ENCODE measurements around the gene TBX1. TPM values are rescaled to one million over a fixed set of nuclear protein-coding genes. Genes with fewer than 3 reads are reported as not detected.

TBX1 gene
- total RNA-seq, 2 experiments from 2014 or later: not detected

- no peak for DNase-seq
- no peaks in the 10 kb centered on the region for H3K9me3 Mint-ChIP-seq
- ChIA-PET CTCF (no interaction called here), POLR2A (no interaction called here)
- H3K27me3 Mint-ChIP-seq: no peaks in the 10 kb centered on the region
- H3K4me1 Mint-ChIP-seq: no peaks in the 10 kb centered on the region
- H3K36me3 Mint-ChIP-seq (ENCODE audit: low read depth): no peaks in the 10 kb centered on the region
- no peak overlapping the region for H3K27ac Mint-ChIP-seq
- H3K4me3 Mint-ChIP-seq: no peak overlapping the region
These were observed 35.6 kb downstream of the TBX1 start for GRCh38 chr22:19796160-19796559.

GRCh38 chr22:19797086-19798002 is 36.8 kb downstream of the TBX1 start:
- Mint-ChIP-seq H3K4me1 (no peaks in the 10 kb centered on the region), H3K9me3 (no peaks in the 10 kb centered on the region), H3K36me3 (ENCODE audit: low read depth) (no peaks in the 10 kb centered on the region), H3K27ac (no peak overlapping the region), H3K4me3 (no peak overlapping the region), H3K27me3 (no peaks in the 10 kb centered on the region)
- DNase-seq: no peak
- CTCF ChIA-PET: no interaction called here
- POLR2A ChIA-PET: no interaction called here

DNA sequence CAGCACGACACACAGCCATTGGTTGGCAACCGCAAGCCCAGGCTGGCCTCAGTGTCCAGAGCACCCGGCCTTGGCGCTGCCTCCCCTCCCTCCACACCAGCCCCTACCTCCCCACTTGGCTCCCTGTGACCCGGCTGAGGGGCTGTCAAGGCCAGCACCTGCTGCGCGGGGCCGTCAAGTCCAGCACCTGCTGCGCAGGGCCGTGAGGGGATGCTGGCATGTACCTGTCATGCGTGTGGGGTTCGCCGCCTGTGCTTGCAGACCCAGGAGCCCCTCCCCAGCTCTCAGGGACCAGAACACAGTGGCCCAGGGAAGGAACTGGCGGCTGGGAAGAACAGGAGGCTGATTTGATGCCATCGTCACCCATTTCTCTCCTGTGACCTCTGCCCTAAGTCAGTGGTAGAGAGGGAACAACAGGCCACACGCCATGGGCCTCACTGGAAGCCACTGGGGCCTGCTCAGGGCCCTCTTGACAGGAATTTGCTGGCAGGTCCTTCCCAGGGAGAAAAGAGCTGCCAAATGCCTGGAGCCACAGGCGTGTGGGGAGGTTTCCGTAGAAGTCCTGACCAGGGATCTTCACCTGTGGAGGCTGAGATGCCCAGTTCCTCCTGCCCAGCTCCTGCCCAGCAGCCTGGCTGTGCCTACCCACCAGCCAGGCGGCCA is 37.6 kb downstream of the TBX1 start:
- CTCF ChIA-PET: no interaction called here
- no peaks in the 10 kb centered on the region for H3K27me3 Mint-ChIP-seq
- no peak overlapping the region for H3K4me3 Mint-ChIP-seq
- H3K27ac Mint-ChIP-seq: no peak overlapping the region
- DNase-seq: no peak
- no peaks in the 10 kb centered on the region for H3K36me3 Mint-ChIP-seq (ENCODE audit: low read depth)
- H3K9me3 Mint-ChIP-seq: no peaks in the 10 kb centered on the region
- no peaks in the 10 kb centered on the region for H3K4me1 Mint-ChIP-seq
- POLR2A ChIA-PET: no interaction called here

DNA sequence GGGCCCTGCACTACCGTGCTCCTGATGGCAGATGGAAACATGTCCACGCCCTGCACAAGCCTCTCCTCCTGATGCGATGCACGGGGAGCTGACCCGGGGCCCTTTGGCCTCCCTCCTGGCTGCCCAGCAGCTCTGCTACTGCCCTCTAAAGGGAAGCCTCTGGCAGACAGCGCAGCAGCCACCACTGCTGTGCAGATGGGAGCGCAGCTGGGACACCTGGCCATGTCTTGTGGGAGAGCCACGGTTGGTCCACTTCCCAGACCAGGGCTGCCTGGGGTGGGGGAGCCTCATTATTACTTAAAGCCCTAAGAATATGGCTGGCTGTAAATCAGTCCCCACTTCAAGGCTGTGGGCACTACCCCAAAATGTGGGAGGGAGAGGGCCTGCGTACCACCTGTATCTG is 38.3 kb downstream of the TBX1 start:
- Mint-ChIP-seq H3K27me3 (no peaks in the 10 kb centered on the region), H3K4me3 (no peak overlapping the region), H3K36me3 (ENCODE audit: low read depth) (no peaks in the 10 kb centered on the region), H3K9me3 (no peaks in the 10 kb centered on the region), H3K27ac (no peak overlapping the region), H3K4me1 (no peaks in the 10 kb centered on the region)
- CTCF ChIA-PET: no interaction called here
- POLR2A ChIA-PET: no interaction called here
- no peak for DNase-seq

DNA sequence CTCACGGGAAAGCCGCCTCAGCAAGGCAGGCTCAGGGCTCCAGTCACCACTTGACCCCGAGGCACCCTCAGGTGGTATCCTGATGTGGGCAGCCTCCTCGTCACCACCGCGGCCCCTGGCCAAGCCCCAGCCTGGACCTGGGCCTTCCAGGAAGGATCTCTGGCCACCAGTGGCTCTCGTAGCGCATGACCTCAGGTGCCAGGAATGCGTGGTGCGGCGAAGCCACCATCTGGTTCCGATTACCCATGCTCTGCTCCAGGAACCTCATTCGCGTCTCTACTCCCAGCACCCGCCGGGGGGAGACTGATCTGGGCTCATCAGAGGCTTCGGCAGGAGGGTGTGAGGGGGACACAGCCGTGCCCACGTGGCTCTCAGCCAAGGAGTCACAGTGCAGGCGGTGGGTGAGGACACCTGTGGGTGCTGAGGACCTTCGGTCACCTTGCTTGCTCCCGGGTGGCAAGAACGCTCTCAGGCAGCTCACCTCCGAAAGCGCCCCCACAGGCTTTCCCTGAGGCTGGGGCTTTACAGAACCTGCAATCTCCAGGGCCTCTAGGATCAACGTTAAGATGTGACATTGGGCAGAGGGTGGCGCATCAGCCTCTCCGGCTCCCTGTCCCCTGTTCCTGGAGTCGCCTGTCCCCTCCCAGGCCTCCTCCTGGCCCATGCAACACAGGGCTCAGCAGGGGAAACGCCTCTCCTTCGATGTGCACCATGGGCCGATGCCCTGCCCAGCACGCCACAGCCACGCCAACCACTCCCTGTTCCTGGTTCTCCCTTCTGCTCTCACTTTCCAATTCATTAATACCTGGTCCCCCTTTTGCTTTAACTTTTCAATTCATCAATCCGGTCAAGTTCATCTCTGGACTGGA is 39.0 kb downstream of the TBX1 start:
- H3K27ac Mint-ChIP-seq: no peak overlapping the region
- CTCF ChIA-PET: no interaction called here
- no peaks in the 10 kb centered on the region for H3K36me3 Mint-ChIP-seq (ENCODE audit: low read depth)
- POLR2A ChIA-PET: no interaction called here
- no peak for DNase-seq
- no peaks in the 10 kb centered on the region for H3K4me1 Mint-ChIP-seq
- no peak overlapping the region for H3K4me3 Mint-ChIP-seq
- no peaks in the 10 kb centered on the region for H3K27me3 Mint-ChIP-seq
- H3K9me3 Mint-ChIP-seq: no peaks in the 10 kb centered on the region

GRCh38 chr22:19800306-19800705 is 39.7 kb downstream of the TBX1 start:
- H3K27ac Mint-ChIP-seq: no peak overlapping the region
- no peak overlapping the region for H3K4me3 Mint-ChIP-seq
- no peaks in the 10 kb centered on the region for H3K27me3 Mint-ChIP-seq
- ChIA-PET POLR2A (no interaction called here), CTCF (no interaction called here)
- H3K36me3 Mint-ChIP-seq (ENCODE audit: low read depth): no peaks in the 10 kb centered on the region
- H3K4me1 Mint-ChIP-seq: no peaks in the 10 kb centered on the region
- no peaks in the 10 kb centered on the region for H3K9me3 Mint-ChIP-seq
- no peak for DNase-seq

DNA sequence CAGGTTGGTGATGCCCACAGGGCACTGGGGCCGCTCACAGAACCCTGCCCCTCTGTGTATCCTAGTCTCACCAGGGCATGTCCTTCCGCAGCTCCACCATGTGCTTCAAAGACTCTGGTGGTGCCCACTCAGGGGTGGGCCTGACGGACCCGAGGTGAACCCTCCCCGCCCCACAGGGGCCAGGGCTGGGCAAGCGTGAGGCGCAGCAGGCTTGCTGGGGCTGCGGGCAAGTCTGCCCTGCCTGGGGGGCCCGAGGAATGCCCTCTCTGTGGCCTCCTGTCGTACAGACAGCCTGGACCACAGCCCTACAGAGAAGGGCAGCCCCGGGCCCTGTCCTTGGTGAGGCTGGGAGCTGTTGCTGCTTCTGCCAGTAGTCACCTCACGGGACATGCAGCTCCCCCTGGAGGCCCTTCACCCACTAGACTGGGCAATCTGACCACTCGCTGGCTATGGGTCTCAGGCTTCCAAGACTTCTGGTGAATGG is 40.2 kb downstream of the TBX1 start:
- POLR2A ChIA-PET: no interaction called here
- H3K36me3 Mint-ChIP-seq (ENCODE audit: low read depth): no peaks in the 10 kb centered on the region
- DNase-seq: no peak
- no peaks in the 10 kb centered on the region for H3K27me3 Mint-ChIP-seq
- H3K4me1 Mint-ChIP-seq: no peaks in the 10 kb centered on the region
- H3K27ac Mint-ChIP-seq: no peak overlapping the region
- H3K9me3 Mint-ChIP-seq: no peaks in the 10 kb centered on the region
- CTCF ChIA-PET: no interaction called here
- H3K4me3 Mint-ChIP-seq: no peak overlapping the region

DNA sequence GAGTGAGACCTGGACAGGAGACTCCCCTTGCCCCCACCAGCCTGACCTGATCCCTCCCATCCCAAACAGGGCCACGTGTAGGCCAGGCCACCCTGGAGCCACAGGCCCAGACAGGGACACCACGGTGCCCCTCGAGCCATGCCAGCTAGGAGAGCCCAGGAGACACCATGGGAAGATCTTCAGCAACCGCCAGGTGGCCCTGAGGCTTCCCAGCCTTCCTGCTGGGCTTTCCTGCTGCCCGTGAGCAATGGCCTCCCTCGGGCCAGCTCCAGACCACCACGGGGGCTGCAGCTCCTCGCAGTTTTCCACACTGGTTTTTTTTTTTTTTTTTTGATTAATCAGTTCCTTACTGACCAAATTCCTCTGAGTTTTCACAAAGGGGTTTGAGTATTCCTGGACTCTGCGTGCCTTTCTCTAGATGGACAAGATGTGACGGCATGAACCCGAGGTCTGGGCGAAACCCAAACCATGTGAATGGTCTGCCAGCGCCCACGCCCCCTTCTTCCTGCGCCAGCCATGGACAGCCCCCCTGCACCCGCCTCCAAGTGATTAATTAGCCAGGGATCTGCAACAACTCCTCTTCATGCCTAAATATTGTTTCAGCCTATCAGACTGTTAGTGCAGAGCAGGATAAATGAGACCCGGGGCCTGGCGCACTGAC is 40.9 kb downstream of the TBX1 start:
- H3K36me3 Mint-ChIP-seq (ENCODE audit: low read depth): no peaks in the 10 kb centered on the region
- no peak for DNase-seq
- ChIA-PET CTCF (no interaction called here), POLR2A (no interaction called here)
- H3K4me1 Mint-ChIP-seq: no peaks in the 10 kb centered on the region
- H3K27me3 Mint-ChIP-seq: no peaks in the 10 kb centered on the region
- H3K9me3 Mint-ChIP-seq: no peaks in the 10 kb centered on the region
- no peak overlapping the region for H3K4me3 Mint-ChIP-seq
- no peak overlapping the region for H3K27ac Mint-ChIP-seq

DNA sequence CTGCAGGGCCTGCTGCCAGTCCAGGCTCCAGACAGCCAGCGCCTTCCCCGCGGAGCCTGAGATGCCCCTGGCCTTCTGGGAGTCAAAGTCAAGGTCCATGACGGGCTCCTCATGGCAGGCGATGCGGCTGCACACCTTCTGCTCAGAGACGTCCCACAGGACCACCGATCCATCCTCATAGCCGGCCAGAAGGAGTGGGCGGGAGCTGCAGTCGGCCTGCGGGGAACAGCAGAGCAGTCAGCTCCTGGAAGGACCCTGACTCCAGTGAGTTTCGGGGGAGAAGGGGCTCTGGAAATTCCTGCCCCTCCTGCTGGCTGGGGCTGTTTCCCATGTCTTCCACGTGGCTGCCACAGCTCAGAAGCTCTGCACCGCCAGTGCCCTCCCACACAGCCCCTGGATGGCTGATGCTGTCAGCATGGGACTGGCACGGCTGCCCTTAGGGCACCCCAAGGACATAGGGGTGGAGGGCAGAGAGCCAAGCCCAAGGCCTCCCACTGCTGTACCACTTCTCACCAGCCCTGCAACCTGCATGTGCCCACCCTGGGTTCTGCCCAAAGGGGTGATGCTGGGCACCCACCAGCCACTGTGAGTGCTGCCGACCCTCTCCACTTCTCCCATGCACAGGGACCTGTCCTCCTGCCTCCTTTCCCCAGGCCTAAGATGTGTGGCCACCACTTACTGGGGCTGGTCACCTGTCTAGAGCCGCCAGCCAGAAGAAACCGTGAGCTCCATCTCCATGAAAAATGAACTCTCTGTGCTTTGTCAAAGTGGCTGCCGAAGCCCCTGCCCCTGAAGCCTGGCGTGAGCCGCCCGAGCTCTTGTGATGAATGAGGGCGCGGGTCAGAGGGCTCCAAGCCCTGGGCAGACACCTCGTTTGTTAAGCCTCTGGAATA is 41.7 kb downstream of the TBX1 start:
- Mint-ChIP-seq H3K9me3 (no peaks in the 10 kb centered on the region), H3K4me1 (no peaks in the 10 kb centered on the region), H3K27ac (no peak overlapping the region), H3K4me3 (no peak overlapping the region), H3K27me3 (no peaks in the 10 kb centered on the region), H3K36me3 (ENCODE audit: low read depth) (no peaks in the 10 kb centered on the region)
- POLR2A ChIA-PET: no interaction called here
- CTCF ChIA-PET: no interaction called here
- no peak for DNase-seq

DNA sequence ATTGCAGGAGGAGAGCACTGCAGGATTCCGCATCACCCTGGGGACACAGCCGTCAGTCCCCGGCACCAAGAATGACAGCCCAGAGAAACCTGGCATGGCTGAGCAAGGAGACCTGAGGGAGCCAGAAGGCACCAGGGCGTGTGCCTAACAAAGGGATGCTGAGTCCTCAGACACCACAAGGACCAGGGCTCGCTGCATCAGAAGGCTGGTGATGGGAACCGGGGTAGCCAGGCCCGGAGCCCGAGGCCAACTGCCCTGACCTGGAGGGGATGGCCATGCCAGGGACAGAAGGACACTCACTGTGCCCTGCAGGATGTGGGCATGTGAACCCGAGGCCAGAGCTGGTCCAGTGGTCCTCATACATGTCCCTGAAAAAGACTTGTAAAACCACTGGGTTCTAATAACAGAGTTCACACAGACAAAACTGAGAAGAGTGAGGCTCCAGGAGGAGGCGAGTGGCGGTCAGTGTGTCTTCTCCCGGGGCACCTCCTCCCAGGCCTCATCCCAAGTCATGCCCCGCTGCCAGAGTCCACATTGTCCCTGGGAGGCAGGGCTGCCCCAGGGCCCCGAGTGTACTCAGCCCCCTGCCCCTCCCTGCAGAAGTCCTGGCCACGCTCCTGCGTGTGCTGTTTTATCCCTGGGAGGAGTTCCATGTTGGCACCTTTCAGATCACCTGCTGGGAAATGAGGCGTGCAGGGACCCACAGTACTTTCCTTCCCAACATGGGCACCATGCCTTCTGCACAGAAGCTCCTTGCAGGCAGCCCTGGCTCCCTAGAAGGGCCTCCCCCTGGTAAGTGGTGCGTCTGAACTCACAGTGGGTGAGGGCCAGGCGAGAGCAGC is 42.5 kb downstream of the TBX1 start:
- Mint-ChIP-seq H3K27ac (no peak overlapping the region), H3K4me1 (no peaks in the 10 kb centered on the region), H3K4me3 (no peak overlapping the region), H3K9me3 (no peaks in the 10 kb centered on the region), H3K36me3 (ENCODE audit: low read depth) (no peaks in the 10 kb centered on the region), H3K27me3 (no peaks in the 10 kb centered on the region)
- CTCF ChIA-PET: no interaction called here
- POLR2A ChIA-PET: no interaction called here
- DNase-seq: no peak

DNA sequence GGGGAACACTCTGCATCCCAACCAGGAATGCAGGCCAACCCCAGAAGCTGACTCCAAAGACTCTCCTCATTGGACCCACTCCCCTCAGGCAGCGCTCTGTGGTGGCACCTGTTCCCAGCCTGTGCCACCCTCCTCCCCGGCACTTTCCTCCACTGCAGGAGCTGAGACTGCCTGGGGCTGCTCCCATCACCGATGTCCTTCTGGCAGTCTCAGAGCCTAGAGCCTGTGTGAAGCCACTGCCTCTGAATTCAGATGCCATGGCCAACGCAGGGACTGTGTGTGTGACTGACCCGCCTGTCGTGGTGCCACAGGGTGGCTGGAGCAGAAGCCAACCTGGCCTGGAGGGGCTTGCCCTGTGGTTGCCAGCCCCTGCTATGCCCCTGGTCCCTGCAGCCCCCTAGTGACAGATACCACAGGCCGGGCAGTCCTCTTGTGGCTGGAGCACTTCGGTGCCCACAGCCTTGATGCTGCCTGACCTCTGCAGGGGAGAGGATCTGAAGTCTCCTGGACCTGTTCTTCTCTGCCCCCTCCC is 43.2 kb downstream of the TBX1 start:
- Mint-ChIP-seq H3K27me3 (no peaks in the 10 kb centered on the region), H3K9me3 (no peaks in the 10 kb centered on the region), H3K4me1 (no peaks in the 10 kb centered on the region), H3K27ac (no peak overlapping the region), H3K4me3 (no peak overlapping the region), H3K36me3 (ENCODE audit: low read depth) (no peaks in the 10 kb centered on the region)
- no peak for DNase-seq
- POLR2A ChIA-PET: no interaction called here
- CTCF ChIA-PET: no interaction called here

Data from activated CD4-positive, alpha-beta memory T cell treated with anti-CD3 and anti-CD28 coated beads, Interleukin-2, amount 10 ng/mL, durations not matched to agents 7 days and 5 days (primary cell).